Thyroid gland (tissue), 4 donors: ENCODE measurements around the gene RAB31. TPM values are rescaled to one million over a fixed set of nuclear protein-coding genes. Genes with fewer than 3 reads are reported as not detected.

ENCODE experiments used
- DNase-seq, 2 donors: peaks; one replicate each; pipeline ENCODE4 v3.0.0-alpha.2; 2019
- H3K27ac ChIP-seq, 3 donors: fragments of 200-600 bp; sonication (generic); 1 replicate in 2 of 3; 2 replicates in 1 of 3; pipeline ENCODE4 v1.5.1; 2016 to 2019; ENCODE audit warnings: mild to moderate bottlenecking in 1 of 3, moderate library complexity in 1 of 3
- H3K27me3 ChIP-seq: fragments of 200-600 bp; sonication (generic); one replicate; pipeline ENCODE4 v1.5.1; 2019
- H3K36me3 ChIP-seq, 2 donors: fragments of 200-600 bp; sonication (generic); one replicate each; pipeline ENCODE4 v1.5.1; 2016 to 2019
- H3K4me1 ChIP-seq, 2 donors: fragments of 200-600 bp; sonication (generic); one replicate each; pipeline ENCODE4 v1.5.1; 2017 to 2019
- H3K4me3 ChIP-seq, 3 donors: fragments of 200-600 bp; sonication (generic); replicated peaks in 1 of 3; 1 replicate in 2 of 3; 2 replicates in 1 of 3; pipeline ENCODE4 v1.5.1; 2016; ENCODE audit warnings: mild to moderate bottlenecking in 1 of 3
- H3K9me3 ChIP-seq: fragments of 200-600 bp; sonication (generic); one replicate; pipeline ENCODE4 v1.5.1; 2017
- POLR2A ChIP-seq, 2 donors: fragments of 450-650 bp; IDR thresholded peaks; one replicate each; pipeline ENCODE4 v1.6.1; 2017; ENCODE audit warnings: antibody characterized with exemption in 2 of 2, mild to moderate bottlenecking in 2 of 2, moderate library complexity in 1 of 2
- WGBS, 2 donors: methylation state at CpG; one replicate each; pipeline ENCODE4 v1.1.5; 2017; 5-methylcytosine and 5-hydroxymethylcytosine counted together
- intact Hi-C: fragments of 100-400 bp; cut with DNase I; formaldehyde crosslinking; loops from one replicate; pipeline ENCODE4 v1.15.1; 2023
- total RNA-seq, 4 donors: library from RNA; depleted of rRNA; stranded (reverse); fragments of >200 nt; gene quantifications; one replicate each; pipeline ENCODE4 v1.2.3, GENCODE V29; 2016
- TF ChIP-seq, protein P1 (sequence below), 6 experiments: fragments of 200-600 bp in 3 of 6; fragments of 450-650 bp in 3 of 6; sonication (generic) in 3 of 6; IDR thresholded peaks; one replicate each; pipeline ENCODE4 v1.5.1; 2016 to 2019; ENCODE audit warnings: antibody characterized with exemption in 6 of 6, mild to moderate bottlenecking in 2 of 6, inconsistent platforms in 1 of 6, moderate library complexity in 1 of 6

Gene RAB31
- total RNA-seq, 4 donors from 2014 or later, result 33.9 to 72.7 (median 40.8) TPM

DNA sequence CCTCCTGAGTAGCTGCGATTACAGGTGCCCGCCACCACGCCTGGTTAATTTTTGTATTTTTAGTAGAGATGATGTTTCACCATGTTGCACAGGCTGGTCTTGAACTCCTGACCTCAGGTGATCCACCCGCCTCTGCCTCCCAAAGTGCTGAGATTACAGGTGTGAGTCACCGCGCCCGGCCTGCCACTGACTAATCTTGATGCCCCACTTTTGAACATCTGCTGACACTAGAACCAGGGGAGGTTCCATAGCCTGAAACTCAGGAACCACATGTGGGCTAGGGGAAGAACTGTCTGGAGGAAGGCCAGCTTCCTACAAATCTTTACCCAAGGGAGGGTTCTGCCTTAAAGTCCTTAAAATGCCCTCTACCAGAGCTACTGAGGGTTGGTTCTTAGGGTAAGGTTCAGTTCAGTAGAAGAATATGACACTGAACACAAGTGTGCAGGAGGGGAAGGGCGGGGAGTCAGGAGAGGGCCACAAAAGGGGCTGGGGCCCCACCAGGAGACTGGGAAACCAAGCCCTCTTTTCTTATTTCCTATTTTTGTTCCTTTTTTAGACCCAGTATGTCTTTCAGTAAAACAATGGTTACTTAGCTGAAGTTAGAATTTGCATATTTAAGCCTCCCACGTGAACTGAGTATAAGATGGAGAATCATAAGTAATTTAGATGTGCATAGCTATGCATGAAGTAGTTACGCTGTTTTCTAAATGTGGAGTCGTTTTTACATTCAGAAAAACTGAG, 6.3 kb upstream of the RAB31 start:
- H3K9me3 ChIP-seq, result no peaks in the 10 kb centered on the region
- peak overlapping the region in 1 of 3 donors; percentile 38 for H3K27ac ChIP-seq
- H3K4me1 ChIP-seq, result no peaks in the 10 kb centered on the region
- H3K36me3 ChIP-seq, result no peaks in the 10 kb centered on the region
- WGBS, 2 donors, result 73 to 91% methylated on average over 11 of the region's 11 CpGs
- no peak overlapping the region for H3K4me3 ChIP-seq
- intact Hi-C loops, result no loop called here
- H3K27me3 ChIP-seq, result no peaks in the 10 kb centered on the region
- no peak for DNase-seq
- no peak for TF ChIP-seq POLR2A (IDR thresholded peaks at IDR 0.05)
- TF ChIP-seq, protein P1, sequence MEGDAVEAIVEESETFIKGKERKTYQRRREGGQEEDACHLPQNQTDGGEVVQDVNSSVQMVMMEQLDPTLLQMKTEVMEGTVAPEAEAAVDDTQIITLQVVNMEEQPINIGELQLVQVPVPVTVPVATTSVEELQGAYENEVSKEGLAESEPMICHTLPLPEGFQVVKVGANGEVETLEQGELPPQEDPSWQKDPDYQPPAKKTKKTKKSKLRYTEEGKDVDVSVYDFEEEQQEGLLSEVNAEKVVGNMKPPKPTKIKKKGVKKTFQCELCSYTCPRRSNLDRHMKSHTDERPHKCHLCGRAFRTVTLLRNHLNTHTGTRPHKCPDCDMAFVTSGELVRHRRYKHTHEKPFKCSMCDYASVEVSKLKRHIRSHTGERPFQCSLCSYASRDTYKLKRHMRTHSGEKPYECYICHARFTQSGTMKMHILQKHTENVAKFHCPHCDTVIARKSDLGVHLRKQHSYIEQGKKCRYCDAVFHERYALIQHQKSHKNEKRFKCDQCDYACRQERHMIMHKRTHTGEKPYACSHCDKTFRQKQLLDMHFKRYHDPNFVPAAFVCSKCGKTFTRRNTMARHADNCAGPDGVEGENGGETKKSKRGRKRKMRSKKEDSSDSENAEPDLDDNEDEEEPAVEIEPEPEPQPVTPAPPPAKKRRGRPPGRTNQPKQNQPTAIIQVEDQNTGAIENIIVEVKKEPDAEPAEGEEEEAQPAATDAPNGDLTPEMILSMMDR (IDR thresholded peaks at IDR 0.05), result no peak

DNA sequence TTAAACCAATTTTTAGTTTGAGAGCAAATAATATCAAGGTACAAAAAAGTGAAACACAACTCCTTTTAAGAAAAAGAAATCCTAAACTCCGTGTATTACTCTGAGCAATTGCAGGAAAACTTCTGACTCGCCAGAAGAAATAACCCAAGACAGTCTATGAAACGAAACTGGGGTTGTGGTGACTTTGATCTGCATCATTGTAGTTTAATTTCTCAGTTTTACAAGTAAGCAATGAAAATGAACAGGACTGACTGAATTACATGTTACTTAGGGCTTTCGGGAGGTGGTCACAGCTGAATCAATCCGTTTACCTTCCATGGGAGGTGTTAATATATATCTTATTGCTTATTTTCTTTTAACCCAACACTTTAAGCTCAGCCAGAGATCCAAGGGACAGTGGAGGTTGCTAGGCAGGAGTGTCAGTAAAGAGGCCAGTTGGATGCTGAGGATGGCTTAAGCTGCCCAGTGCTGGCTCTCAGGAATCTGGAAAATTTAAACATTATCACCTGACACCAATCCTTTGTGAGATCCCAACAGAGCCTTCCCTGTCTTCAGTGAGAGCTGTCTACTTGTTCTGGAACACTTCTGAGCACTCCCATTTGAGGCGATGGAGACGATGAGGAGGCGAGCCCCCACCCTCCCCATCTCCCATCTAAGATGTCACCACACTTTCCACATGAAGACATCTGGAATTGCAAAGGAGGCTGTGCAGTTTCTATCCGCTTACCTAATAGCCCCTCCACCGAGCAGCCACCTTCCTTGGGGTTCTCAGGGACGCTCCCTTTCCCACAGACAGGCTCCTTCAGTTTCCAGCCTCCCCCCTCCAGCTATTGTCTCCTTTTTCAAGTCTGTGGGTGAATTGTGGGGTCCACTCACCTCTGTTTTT, 3.6 kb upstream of the RAB31 start:
- Histone ChIP-seq H3K27me3 (no peaks in the 10 kb centered on the region), H3K4me1 (peaks cover 8 to 9% of the 10 kb centered on the region in 2 donors), H3K36me3 (no peaks in the 10 kb centered on the region), H3K27ac (no peak overlapping the region), H3K4me3 (no peak overlapping the region), H3K9me3 (no peaks in the 10 kb centered on the region)
- intact Hi-C loops, result no loop called here
- TF ChIP-seq, protein P1 (IDR thresholded peaks at IDR 0.05), result no peak
- TF ChIP-seq POLR2A (IDR thresholded peaks at IDR 0.05), result no peak
- 87 to 90% methylated on average over 11 of the region's 11 CpGs for WGBS, 2 donors
- no peak for DNase-seq

DNA sequence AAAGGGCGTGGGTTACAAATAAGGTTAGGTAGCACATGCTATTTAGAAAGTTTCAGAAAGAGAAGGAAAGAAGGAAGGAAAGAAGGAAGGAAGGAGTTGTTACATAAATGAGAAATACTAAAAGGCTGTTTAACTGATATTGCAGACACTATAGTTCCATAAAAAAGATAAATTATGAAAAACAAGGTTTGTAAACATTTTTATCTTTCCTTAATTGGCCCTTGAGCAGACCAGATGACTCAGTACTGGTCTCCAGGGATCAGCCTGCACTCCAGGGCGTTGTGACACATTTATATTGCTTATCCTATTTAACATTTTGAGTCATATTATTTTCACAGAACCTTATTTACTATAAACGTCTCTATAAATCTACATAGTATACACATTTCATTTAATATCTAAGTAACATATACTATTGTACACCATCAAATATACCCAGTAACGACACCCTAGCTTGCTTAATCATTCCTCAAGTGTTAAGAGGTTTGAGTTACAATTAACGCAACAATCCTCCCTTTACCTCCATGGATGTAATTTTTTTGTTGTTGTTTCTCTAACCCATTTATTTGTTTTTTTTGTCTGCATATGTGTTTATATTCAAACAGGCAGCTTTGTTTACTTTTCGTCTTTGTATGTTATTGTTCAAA, 2.8 kb upstream of the RAB31 start:
- DNase-seq, result no peak
- Histone ChIP-seq H3K27ac (no peak overlapping the region), H3K27me3 (no peaks in the 10 kb centered on the region), H3K9me3 (no peaks in the 10 kb centered on the region), H3K4me1 (peaks cover 13 to 15% of the 10 kb centered on the region in 2 donors), H3K36me3 (no peaks in the 10 kb centered on the region), H3K4me3 (no peak overlapping the region)
- TF ChIP-seq, protein P1 (IDR thresholded peaks at IDR 0.05), result no peak
- TF ChIP-seq POLR2A (IDR thresholded peaks at IDR 0.05), result no peak
- WGBS, 2 donors, result 78 to 86% methylated on average over 6 of the region's 6 CpGs
- intact Hi-C loops, result no loop called here

DNA sequence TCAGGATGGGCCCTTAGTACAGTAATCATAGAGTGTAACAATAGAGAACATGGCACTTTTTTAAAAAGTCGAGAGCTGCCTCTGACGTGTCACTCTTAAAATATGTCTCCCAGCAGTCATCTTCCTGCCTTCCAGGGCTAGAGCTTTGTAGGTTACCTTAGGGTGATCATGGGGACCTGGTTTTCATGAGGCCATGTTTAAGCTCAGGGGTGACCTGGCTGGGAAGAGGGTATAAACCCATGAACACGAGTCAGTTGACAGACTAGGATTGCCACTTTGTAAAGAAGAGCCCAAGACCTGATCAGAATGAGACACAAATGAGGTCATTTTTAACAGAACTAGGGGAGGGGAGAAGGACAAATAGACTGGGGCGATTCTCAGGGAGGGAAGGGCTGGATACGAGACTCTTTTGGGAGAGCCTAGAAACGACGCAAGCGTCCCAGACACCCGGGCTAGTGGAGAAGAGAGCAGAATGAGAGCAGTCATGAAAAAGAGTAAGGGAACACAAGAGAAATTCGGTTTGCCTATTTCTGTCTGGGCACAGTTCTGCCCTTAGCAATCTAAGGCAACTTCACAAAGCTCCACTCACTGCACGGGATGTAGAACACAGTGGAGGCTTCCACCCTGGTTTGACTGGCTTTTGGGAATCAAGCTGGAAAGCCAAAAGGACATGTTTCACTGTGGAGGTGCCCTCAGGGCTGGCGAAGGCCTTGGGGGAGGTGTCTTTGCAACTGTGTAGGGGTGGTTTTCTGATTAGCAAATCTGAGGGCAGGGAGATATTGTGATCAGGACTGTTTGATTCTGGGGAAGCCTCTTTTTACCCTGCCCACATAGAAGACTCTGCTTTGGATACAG, 1.8 kb upstream of the RAB31 start:
- no peak for TF ChIP-seq POLR2A (IDR thresholded peaks at IDR 0.05)
- TF ChIP-seq, protein P1 (IDR thresholded peaks at IDR 0.05), result no peak
- no peaks in the 10 kb centered on the region for H3K9me3 ChIP-seq
- no peaks in the 10 kb centered on the region for H3K27me3 ChIP-seq
- no peak overlapping the region for H3K4me3 ChIP-seq
- peaks cover 22 to 25% of the 10 kb centered on the region in 2 donors for H3K4me1 ChIP-seq
- intact Hi-C loops, result no loop called here
- H3K36me3 ChIP-seq, result no peaks in the 10 kb centered on the region
- H3K27ac ChIP-seq, result peak overlapping the region in 1 of 3 donors; percentile 85
- WGBS, 2 donors, result 87 to 92% methylated on average over 12 of the region's 12 CpGs
- DNase-seq, result no peak
